Fibroblast of the aortic adventitia (primary cell): ENCODE measurements around the gene CTSZ. TPM values are rescaled to one million over a fixed set of nuclear protein-coding genes. Genes with fewer than 3 reads are reported as not detected.
A peak's percentile ranks its signal among the peaks of the same experiment; 100 is the strongest.

ENCODE experiments used
- DNase-seq: peaks from one replicate; pipeline ENCODE4 v3.0.0-alpha.2; 2010; ENCODE audit warnings: low read depth
- H3K4me3 ChIP-seq: 2 replicates; pipeline ENCODE4 v1.5.1; 2011; ENCODE audit warnings: low read depth, mild to moderate bottlenecking, control low read depth, low read length, moderate library complexity
- total RNA-seq: library from RNA; depleted of rRNA; stranded (reverse); fragments of >200 nt; gene quantifications from 2 replicates; pipeline ENCODE4 v1.2.3, GENCODE V29; 2012; ENCODE audit warnings: low replicate concordance
- TF ChIP-seq, protein P1 (sequence below): IDR thresholded peaks from 2 replicates; pipeline ENCODE4 v1.5.1; 2011; ENCODE audit warnings: mild to moderate bottlenecking, low read length, control low read depth, inconsistent platforms; ENCODE audit not compliant: insufficient read depth

CTSZ gene
- total RNA-seq, 1 donor: 51.0 TPM

DNA sequence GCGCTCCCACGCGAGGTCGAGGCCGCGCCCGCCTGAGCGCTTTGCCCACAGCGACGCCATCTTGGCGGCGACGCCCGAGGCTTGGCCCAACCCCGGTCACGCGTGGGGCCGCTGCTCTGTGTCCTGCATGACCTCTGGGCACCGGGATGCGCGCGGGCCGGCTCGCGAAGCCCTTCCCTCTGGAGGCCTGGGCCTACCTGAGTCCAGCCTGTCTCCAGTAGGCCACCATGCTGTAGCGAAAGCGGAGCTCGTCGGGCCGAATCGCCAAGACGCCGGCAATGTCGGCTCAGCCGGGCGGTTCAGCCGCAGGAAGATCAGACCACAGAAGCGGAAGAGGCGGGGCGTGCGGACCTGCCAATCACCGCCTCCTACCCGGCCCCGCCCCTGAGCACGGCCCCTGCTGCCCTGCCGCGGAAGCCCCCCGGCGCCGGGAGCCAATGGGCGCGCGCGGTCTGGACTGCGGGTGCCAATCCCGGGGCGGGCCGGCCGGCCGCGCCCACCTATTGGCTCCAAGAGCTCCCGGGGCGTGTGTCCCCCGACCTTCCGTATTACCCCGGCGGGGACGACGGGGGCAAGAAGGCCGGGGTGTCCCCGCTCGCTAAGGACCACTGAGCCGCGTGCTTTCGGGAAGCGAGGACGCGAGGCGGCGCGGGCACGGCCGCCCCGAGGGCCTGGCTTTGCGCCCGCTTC lies 25.1 kb upstream of the CTSZ start, which contains the start of gene ATP5F1E:
Gene ATP5F1E (minus strand): TSS at position 313 of the 690 bp plus-strand sequence. CDS start 84 bp downstream, at position 229.
- peak; percentile 86 for DNase-seq
- peak within 1 kb of the TSS; percentile 75 for H3K4me3 ChIP-seq
- TF ChIP-seq, protein P1, sequence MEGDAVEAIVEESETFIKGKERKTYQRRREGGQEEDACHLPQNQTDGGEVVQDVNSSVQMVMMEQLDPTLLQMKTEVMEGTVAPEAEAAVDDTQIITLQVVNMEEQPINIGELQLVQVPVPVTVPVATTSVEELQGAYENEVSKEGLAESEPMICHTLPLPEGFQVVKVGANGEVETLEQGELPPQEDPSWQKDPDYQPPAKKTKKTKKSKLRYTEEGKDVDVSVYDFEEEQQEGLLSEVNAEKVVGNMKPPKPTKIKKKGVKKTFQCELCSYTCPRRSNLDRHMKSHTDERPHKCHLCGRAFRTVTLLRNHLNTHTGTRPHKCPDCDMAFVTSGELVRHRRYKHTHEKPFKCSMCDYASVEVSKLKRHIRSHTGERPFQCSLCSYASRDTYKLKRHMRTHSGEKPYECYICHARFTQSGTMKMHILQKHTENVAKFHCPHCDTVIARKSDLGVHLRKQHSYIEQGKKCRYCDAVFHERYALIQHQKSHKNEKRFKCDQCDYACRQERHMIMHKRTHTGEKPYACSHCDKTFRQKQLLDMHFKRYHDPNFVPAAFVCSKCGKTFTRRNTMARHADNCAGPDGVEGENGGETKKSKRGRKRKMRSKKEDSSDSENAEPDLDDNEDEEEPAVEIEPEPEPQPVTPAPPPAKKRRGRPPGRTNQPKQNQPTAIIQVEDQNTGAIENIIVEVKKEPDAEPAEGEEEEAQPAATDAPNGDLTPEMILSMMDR: no peak

DNA sequence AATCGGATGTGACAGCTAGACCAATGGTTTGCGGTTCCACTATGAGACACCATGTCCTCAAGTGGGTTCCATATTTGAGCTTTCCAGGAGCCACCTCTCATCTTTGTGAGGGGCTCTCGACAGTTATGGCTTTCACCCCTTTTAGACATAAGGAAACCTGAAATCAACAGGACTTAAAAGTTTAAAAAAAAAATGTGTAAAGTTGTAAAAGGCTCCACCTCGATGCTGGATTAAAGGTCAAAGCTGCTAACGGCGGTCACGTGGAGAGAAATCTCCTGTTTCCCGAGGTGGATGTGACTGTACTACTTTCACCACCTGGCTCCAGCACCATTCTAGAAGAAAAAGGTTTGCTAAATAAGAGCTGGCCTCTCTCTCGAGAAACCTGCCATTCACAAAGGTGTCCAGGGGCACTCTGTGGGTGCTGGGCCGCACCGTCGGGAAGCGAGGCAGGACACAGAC lies 24.5 kb upstream of the CTSZ start:
- TF ChIP-seq, protein P1: no peak
- DNase-seq: no peak
- peak overlapping the region; percentile 69 for H3K4me3 ChIP-seq

DNA sequence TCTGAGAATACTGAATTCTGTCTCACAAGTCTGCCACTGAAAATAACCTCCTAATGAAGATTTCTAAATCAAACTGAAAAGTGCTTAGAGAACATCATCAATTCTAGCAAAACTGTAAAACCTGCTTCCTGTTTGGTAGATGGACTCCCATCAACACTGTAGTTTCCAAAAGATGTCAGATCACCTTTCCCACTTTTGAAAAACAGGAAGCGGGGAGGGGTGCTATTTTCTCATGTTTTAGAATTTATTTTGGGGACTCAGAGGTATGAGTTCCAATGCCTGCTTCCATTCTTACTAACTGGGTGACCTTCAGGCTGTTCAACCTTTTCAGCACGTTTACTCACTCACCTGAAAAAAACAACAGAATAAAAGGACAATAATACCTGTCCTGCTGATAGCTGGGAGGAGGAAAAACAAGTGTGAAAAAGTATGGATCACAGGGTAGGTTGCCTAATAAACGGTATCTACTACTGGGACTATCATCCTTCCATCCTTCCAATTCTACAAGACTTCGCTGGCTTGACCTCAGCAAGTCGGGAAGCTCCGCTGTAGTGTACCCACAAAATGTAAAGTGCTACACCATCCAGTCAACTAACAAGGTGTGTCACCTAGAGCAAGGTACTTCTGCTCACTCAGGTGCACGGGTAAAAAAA lies 24.0 kb upstream of the CTSZ start:
- no peak for DNase-seq
- TF ChIP-seq, protein P1: no peak
- peak overlapping the region; percentile 69 for H3K4me3 ChIP-seq

DNA sequence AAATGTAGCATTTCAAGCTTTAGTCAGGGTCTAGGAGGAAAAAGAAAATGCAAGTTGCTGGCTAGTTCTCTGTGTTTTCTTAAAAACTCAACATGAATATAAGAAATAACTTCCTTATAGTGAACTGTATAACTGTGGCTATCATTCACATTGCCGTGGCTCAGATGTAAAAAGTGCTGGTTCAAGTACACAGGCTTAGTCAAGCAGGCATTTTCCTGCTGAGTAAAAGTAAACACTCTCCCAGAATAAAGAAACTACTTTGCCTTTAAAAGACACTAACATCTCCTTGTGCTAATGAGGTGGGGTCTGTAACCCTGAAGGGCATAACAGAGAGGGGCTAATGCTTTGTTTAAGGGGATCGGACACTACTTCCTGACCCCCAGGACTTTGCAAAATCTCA lies 21.8 kb upstream of the CTSZ start:
- H3K4me3 ChIP-seq: peak overlapping the region; percentile 50
- no peak for DNase-seq
- TF ChIP-seq, protein P1: no peak

DNA sequence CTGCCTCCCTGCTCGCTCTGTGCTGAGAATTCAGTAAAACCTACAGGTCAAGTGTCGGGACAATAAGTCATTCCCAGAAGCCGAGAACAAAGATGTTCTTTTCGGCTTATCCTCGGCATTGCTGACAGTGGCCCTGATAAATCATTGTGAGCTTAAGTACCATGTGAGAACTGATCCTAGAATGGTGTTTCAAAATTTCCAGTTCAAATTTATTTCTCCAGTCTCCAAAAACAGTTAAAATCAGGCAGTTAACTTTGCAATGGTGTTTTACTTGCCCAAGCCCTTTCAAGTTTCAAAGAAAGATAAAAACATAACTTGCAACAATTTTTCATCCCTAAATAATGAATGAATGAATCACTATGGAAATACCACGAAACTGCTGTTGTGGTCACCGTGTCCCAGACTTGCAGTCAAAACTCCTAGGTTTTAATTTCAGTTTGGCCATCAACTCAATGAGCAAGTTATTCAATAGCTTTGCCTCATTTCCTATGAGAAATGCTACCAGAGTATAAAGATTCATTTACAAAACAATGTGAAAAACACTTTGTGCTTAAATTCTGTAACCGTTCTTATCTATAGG lies 20.8 kb upstream of the CTSZ start:
- H3K4me3 ChIP-seq: no peak overlapping the region
- DNase-seq: peak; percentile 50
- TF ChIP-seq, protein P1: no peak

DNA sequence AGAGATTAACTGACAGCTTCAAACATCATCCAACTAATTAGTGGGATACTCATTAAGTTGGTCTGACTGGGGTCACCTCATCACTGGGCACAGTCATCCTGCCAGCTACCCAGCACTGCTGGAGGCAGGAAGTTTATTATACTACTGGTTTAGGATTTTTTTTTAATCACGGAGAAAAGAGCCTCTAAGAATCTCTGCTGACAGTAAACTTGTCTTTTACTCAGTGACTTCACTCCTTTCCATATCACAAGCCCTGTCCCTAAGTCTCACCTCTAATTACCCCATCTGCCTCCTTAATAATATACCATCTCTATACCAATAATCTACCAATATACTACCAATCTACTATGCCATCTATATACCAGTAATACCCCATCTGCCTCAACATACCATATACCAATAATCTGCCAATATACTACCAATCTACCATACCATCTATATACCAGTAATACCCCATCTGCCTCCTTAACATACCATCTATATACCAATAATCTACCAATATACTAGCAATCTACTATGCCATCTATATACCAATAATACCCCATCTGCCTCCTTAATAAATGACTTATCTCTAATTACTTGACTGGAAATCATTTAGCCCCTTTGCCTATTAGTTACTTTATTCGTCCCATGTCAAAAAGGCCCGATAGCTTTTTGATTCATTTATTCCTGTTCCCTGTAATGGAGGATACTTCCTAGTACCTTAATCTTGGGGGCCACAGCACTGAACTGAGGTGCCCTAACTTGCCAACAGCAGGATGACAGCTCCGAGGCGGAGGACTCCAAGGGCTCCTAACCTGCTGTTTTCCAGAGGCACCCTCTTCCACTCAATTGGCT lies 20.1 kb upstream of the CTSZ start:
- no peak overlapping the region for H3K4me3 ChIP-seq

More for the DNA sequence above, 20.1 kb upstream of the CTSZ start:
- TF ChIP-seq, protein P1: no peak
- no peak for DNase-seq
